Muscle of back (tissue), 10 donors: ENCODE results near the gene SPATS2. TPM values are rescaled to one million over a fixed set of nuclear protein-coding genes. Genes with fewer than 3 reads are reported as not detected.

Experiments used
- polyA plus RNA-seq, 10 donors: library from polyadenylated mRNA; unstranded; fragments of 120-200 nt; gene quantifications; one replicate each; pipeline ENCODE4 v1.2.1, GENCODE V29; 2013; ENCODE audit not compliant: insufficient read length in 10 of 10

SPATS2 gene
- polyA plus RNA-seq, 10 donors, result 23.0 to 37.0 (median 28.1) TPM

Other genes starting within 250 kb of the SPATS2 start
- gene TUBA1B, start 236.1 kb upstream of the SPATS2 start, polyA plus RNA-seq, result 1,000 to 10,000 TPM in 6 of 10 donors, 100 to 1,000 TPM in 4; 671 to 1,330 (median 1,024) TPM
- 100 to 1,000 TPM; 670 to 846 (median 768) TPM for gene TUBA1A, start 178.4 kb upstream of the SPATS2 start, polyA plus RNA-seq
- 100 to 1,000 TPM in 1 of 10 donors, 10 to 100 TPM in 9; 47.3 to 127 (median 74.2) TPM for gene TUBA1C, start 102.4 kb upstream of the SPATS2 start, polyA plus RNA-seq
- gene PRPH, start 72.3 kb upstream of the SPATS2 start, polyA plus RNA-seq, result 1 to 10 TPM; 1.2 to 2.8 (median 1.4) TPM
- gene TROAP, start 44.2 kb upstream of the SPATS2 start, polyA plus RNA-seq, result 10 to 100 TPM in 6 of 10 donors, 1 to 10 TPM in 4; 8.2 to 22.0 (median 11.0) TPM
- gene C1QL4, start 30.3 kb upstream of the SPATS2 start, polyA plus RNA-seq, result under 1 TPM in 1 of 10 donors, not detected in 9; 0.10 TPM
- under 1 TPM in 8 of 10 donors, not detected in 2; 0.03 to 0.24 (median 0.16) TPM for gene DNAJC22, start 20.6 kb upstream of the SPATS2 start, polyA plus RNA-seq
- gene KCNH3, start 171.6 kb downstream of the SPATS2 start, polyA plus RNA-seq, result 1 to 10 TPM in 9 of 10 donors, under 1 TPM in 1; 0.63 to 2.7 (median 1.4) TPM
- 10 to 100 TPM; 45.8 to 61.2 (median 55.2) TPM for gene MCRS1, start 200.7 kb downstream of the SPATS2 start, polyA plus RNA-seq
- 1 to 10 TPM in 5 of 10 donors, under 1 TPM in 5; 0.54 to 2.9 (median 1.1) TPM for gene FAM186B, start 238.2 kb downstream of the SPATS2 start, polyA plus RNA-seq